ENCODE data around the gene PPIL6.

GRCh38 chr6:109483735-109484057 lies 43.3 kb upstream of the PPIL6 start:
- TF ChIP-seq CTCF (optimal IDR thresholded peaks at IDR 0.05 in 1 of 3, IDR thresholded peaks at IDR 0.05 in 1 of 3, conservative IDR thresholded peaks at IDR 0.05 in 1 of 3; ENCODE audit: extremely low read depth in 1 of 3, insufficient read depth in 2 of 3, low read length in 3 of 3) (no peak), EZH2 (IDR thresholded peaks at IDR 0.05; ENCODE audit: low read length) (no peak)
